SH-SY5Y (cell line): ENCODE results near the gene SETD1B.

Source experiments
- GATA2 ChIP-seq: IDR thresholded peaks from 2 replicates; pipeline ENCODE4 v1.6.1; 2011; ENCODE audit warnings: mild to moderate bottlenecking, low read depth, low read length
- GATA3 ChIP-seq: IDR thresholded peaks from 2 replicates; pipeline ENCODE4 v1.6.1; 2011; ENCODE audit warnings: low read depth, mild to moderate bottlenecking, low read length, moderate library complexity

DNA sequence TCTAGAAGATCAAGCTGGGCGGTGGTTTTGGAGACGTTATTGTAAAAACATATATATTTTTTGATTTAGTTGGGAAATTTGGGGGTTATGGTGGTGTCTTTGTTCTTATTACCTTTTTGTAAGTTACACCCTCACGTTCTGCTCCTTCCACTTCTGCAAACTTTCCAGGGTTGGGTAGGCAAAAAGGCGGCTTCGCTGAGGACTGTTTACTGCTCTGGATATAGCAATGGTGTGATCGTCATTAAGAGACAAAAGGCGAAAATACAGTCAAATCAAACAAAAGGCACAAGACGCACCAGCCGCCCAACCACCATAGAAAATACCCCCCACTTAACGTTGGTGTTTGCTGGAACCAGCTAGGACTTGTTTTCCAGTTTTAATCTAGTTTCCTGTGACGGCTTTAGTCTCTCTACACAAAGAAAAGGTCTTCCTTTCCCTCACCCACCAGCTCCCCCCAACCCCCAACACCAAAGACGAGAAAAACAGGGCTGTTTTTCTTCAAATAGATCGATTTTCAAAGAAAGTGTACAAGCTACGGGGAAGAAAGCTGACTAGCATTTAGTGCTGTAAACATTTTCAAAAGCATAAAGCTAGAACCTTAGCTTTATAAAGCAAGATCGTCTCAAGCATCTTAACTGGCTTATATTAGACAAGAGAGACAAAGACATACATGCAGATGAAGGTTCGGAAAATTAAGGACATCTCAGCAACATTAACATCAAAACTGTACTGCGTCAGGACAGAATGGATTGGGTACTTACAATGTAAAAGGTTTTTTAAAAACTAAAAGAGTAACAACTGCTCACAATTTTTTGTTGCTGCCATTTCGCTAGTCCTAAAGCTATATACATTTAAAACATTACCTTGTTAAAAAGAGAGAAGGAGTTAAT lies 2.0 kb upstream of the SETD1B start:
- TF ChIP-seq GATA2 (no peak), GATA3 (no peak)
